HCT116 (cell line): ENCODE measurements around the gene BTN1A1. TPM values are rescaled to one million over a fixed set of nuclear protein-coding genes. Genes with fewer than 3 reads are reported as not detected.
"Not testable (repeated sequence)": the region's sequence is repeated elsewhere in the genome, so short reads cannot be mapped to it uniquely, and the experiment has no call there.

Source experiments
- ATAC-seq: fragments of 200-7000 bp; cut with Tn5 transposase; 2 replicates; pipeline ENCODE4 v1.9.1; 2020; ENCODE audit warnings: mild to moderate bottlenecking, moderate library complexity
- BruUV-seq: library from RNA; stranded (reverse); fragments of 400-500 nt; replicated peaks from 2 replicates; lab custom pipeline; 2021; lab: Mats Ljungman, UMichigan
- CTCF ChIA-PET: fragments of 300-600 bp; sonication (Branson Sonifier 250); formaldehyde crosslinking; loops from one replicate; lab custom pipeline; 2021; ENCODE audit warnings: antibody characterized with exemption; lab: Charles Lee
- POLR2A ChIA-PET: fragments of 300-600, 350-600 bp; sonication (Branson Sonifier 250); formaldehyde crosslinking; loops from one replicate; lab custom pipeline; 2021; ENCODE audit warnings: antibody characterized with exemption; lab: Charles Lee
- RAD21 ChIA-PET, 2 experiments: fragments of 300-600 bp; sonication (Branson Sonifier 250); formaldehyde crosslinking; loops; one replicate each; lab custom pipeline; 2023; ENCODE audit warnings: low total read pairs in 2 of 2; ENCODE audit not compliant: uncharacterized antibody in 2 of 2, unreplicated experiment in 2 of 2, low non-redundant PET in 1 of 2; lab: Charles Lee
- DNase-seq: peaks from one replicate; pipeline ENCODE4 v3.0.0-alpha.2; 2010; ENCODE audit warnings: low read depth, low spot score
- H2AFZ ChIP-seq: fragments of 200-600 bp; shearing (Covaris generic), sonication (generic); 2 replicates; pipeline ENCODE4 v1.6.1; 2017; ENCODE audit warnings: low read depth, mixed run types, mixed read lengths, antibody characterized with exemption, low read length; ENCODE audit not compliant: poor library complexity, severe bottlenecking
- H3K27ac ChIP-seq: 2 replicates; pipeline ENCODE4 v1.5.1; 2012; ENCODE audit warnings: low read depth, low read length
- H3K27me3 ChIP-seq: fragments of 200-600 bp; sonication (generic); 2 replicates; pipeline ENCODE4 v1.6.1; 2016; ENCODE audit warnings: mixed run types, low read length, mixed read lengths; ENCODE audit not compliant: insufficient read depth
- H3K36me3 ChIP-seq, 2 experiments: fragments of 200-500 bp in 1 of 2; fragments of 200-600 bp in 1 of 2; sonication (Bioruptor generic) in 1 of 2; sonication (generic) in 1 of 2; 2 replicates each; pipeline versions ENCODE4 v1.5.1 to v1.6.1; 2014 to 2016; ENCODE audit warnings: low read length in 2 of 2, inconsistent platforms in 1 of 2, mixed read lengths in 1 of 2, mixed run types in 1 of 2; ENCODE audit not compliant: insufficient read depth in 2 of 2, control insufficient read depth in 1 of 2
- H3K4me1 ChIP-seq, 2 experiments: fragments of 200-600 bp in 1 of 2; sonication (generic) in 1 of 2; 2 replicates each; pipeline versions ENCODE4 v1.5.1 to v1.6.1; 2012 to 2017; ENCODE audit warnings: low read length in 2 of 2, inconsistent platforms in 1 of 2, mild to moderate bottlenecking in 1 of 2, mixed read lengths in 1 of 2, mixed run types in 1 of 2, moderate library complexity in 1 of 2; ENCODE audit not compliant: insufficient read depth in 2 of 2, control insufficient read depth in 1 of 2
- H3K4me2 ChIP-seq: fragments of 200-600 bp; sonication (generic); 2 replicates; pipeline ENCODE4 v1.6.1; 2017; ENCODE audit warnings: mixed run types, low read length, mixed read lengths
- H3K4me3 ChIP-seq, 2 experiments: fragments of 200-600 bp in 1 of 2; sonication (generic) in 1 of 2; replicated peaks in 1 of 2; 2 replicates each; pipeline ENCODE4 v1.5.1; 2011 to 2016; ENCODE audit warnings: low read length in 2 of 2, control low read depth in 1 of 2, low read depth in 1 of 2, mild to moderate bottlenecking in 1 of 2, mixed read lengths in 1 of 2, mixed run types in 1 of 2
- H3K79me2 ChIP-seq: fragments of 200-600 bp; sonication (generic); 2 replicates; pipeline ENCODE4 v1.6.1; 2017; ENCODE audit warnings: mild to moderate bottlenecking, mixed run types, low read length, moderate library complexity, mixed read lengths; ENCODE audit not compliant: insufficient read depth
- H3K9ac ChIP-seq: fragments of 200-600 bp; sonication (generic); 2 replicates; pipeline ENCODE4 v1.6.1; 2016; ENCODE audit warnings: low read length, mixed read lengths
- H3K9me2 ChIP-seq: fragments of 200-600 bp; sonication (generic), shearing (Covaris generic); 2 replicates; pipeline ENCODE4 v1.6.1; 2017; ENCODE audit warnings: mixed run types, mild to moderate bottlenecking, moderate library complexity; ENCODE audit not compliant: insufficient read depth
- H3K9me3 ChIP-seq, 2 experiments: fragments of 200-500 bp in 1 of 2; fragments of 200-600 bp in 1 of 2; sonication (Bioruptor generic) in 1 of 2; sonication (generic) in 1 of 2; 2 replicates each; pipeline ENCODE4 v1.6.1; 2014 to 2017; ENCODE audit warnings: low read length in 2 of 2, mixed read lengths in 2 of 2, inconsistent platforms in 1 of 2, low read depth in 1 of 2, mild to moderate bottlenecking in 1 of 2, mixed run types in 1 of 2, moderate library complexity in 1 of 2; ENCODE audit not compliant: control insufficient read depth in 1 of 2, insufficient read depth in 1 of 2
- H4K20me1 ChIP-seq: fragments of 200-600 bp; sonication (generic), shearing (Covaris generic); 2 replicates; pipeline ENCODE4 v1.6.1; 2017; ENCODE audit warnings: mixed run types, mild to moderate bottlenecking, moderate library complexity; ENCODE audit not compliant: insufficient read depth
- CBX3 ChIP-seq: IDR thresholded peaks from 2 replicates; pipeline ENCODE4 v1.6.1; 2012; ENCODE audit warnings: low read depth
- EGR1 ChIP-seq: IDR thresholded peaks from 2 replicates; pipeline ENCODE4 v1.6.1; 2012; ENCODE audit warnings: low read depth
- ELF1 ChIP-seq: IDR thresholded peaks from 2 replicates; pipeline ENCODE4 v1.6.1; 2012; ENCODE audit warnings: low read depth, borderline replicate concordance
- EZH2phosphoT487 ChIP-seq: fragments of 200-600 bp; IDR thresholded peaks from 2 replicates; pipeline ENCODE4 v1.6.1; 2018; ENCODE audit warnings: antibody characterized with exemption, borderline replicate concordance
- RAD21 ChIP-seq: IDR thresholded peaks from 2 replicates; pipeline ENCODE4 v1.6.1; 2012; ENCODE audit warnings: low read depth, mild to moderate bottlenecking
- SP1 ChIP-seq: IDR thresholded peaks from 2 replicates; pipeline ENCODE4 v1.6.1; 2012; ENCODE audit warnings: low read depth
- TCF7L2 ChIP-seq: IDR thresholded peaks from 2 replicates; pipeline ENCODE4 v1.7.0; 2011; ENCODE audit warnings: borderline replicate concordance, inconsistent platforms; ENCODE audit not compliant: insufficient read depth, insufficient read length; ENCODE audit errors: extremely low read depth
- YY1 ChIP-seq: IDR thresholded peaks from 2 replicates; pipeline ENCODE4 v1.6.1; 2011; ENCODE audit warnings: low read length, low read depth, moderate library complexity, mild to moderate bottlenecking; ENCODE audit not compliant: insufficient replicate concordance; ENCODE audit errors: extremely low read depth
- ZFX ChIP-seq: fragments of 450-650 bp; IDR thresholded peaks from 2 replicates; pipeline ENCODE4 v1.6.1; 2017
- ZNF274 ChIP-seq: fragments of 200-500 bp; sonication (Bioruptor generic); IDR thresholded peaks from 2 replicates; pipeline ENCODE4 v1.6.1; 2014; ENCODE audit warnings: mild to moderate bottlenecking, low read depth, low read length, inconsistent platforms
- intact Hi-C: fragments of 100-400 bp; cut with micrococcal nuclease; formaldehyde crosslinking; loops from 2 replicates; pipeline ENCODE4 v1.10.0; 2022
- total RNA-seq: library from RNA; stranded (reverse); gene quantifications from one replicate; pipeline ENCODE4 v1.2.1, GENCODE V29; 2021; ENCODE audit not compliant: unreplicated experiment
- TF ChIP-seq, protein P1 (sequence below): IDR thresholded peaks from 2 replicates; pipeline ENCODE4 v1.6.1; 2012

BTN1A1 gene
- total RNA-seq, 1 experiment from 2014 or later: 0.32 TPM

GRCh38 chr6:26461353-26461752 lies 38.8 kb upstream of the BTN1A1 start:
- H3K9me3 ChIP-seq, H4K20me1 ChIP-seq, POLR2A ChIA-PET, intact Hi-C loops, RAD21 ChIA-PET, H2AFZ ChIP-seq, H3K4me2 ChIP-seq, H3K27ac ChIP-seq, H3K9me2 ChIP-seq, BruUV-seq, DNase-seq, ATAC-seq, H3K4me3 ChIP-seq, H3K27me3 ChIP-seq, CTCF ChIA-PET, H3K9ac ChIP-seq: not testable (repeated sequence)
- Histone ChIP-seq H3K79me2 (peaks cover 36% of the 10 kb centered on the region), H3K36me3 (peaks cover 38 to 46% of the 10 kb centered on the region in 2 experiments), H3K4me1 (peaks cover 0 to 13% of the 10 kb centered on the region in 2 experiments; a peak in 3 of 4 replicates)

DNA sequence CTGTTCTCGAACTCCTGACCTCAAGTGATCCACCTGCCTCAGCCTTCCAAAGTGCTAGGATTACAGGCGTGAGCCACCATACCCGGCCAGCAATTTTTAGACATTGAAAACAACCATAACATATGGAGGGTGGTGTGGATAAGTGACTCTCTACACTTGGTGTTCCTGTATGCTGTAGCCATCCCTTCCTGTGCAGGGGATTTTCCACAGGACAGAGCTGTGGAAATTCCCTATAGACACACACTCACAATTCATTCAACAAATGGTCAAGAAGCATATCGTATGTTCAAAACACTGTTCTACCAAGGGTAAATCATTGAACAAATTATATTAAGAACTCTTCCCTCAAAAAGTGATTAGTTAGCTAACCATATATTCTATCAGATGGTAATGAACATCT lies 36.1 kb upstream of the BTN1A1 start:
- Histone ChIP-seq H3K79me2 (peaks cover 26% of the 10 kb centered on the region), H2AFZ (no peak overlapping the region), H3K4me1 (0 out of 4 replicates have a peak, but pooled peaks cover 0 to 1% of the 10 kb centered on the region in 2 experiments), H3K4me2 (no peak overlapping the region), H4K20me1 (no peaks in the 10 kb centered on the region), H3K9ac (no peak overlapping the region), H3K9me3 (no peaks in the 10 kb centered on the region), H3K36me3 (peaks cover 53 to 54% of the 10 kb centered on the region in 2 experiments), H3K27ac (no peak overlapping the region), H3K27me3 (no peaks in the 10 kb centered on the region), H3K4me3 (no peak overlapping the region), H3K9me2 (no peaks in the 10 kb centered on the region)
- CTCF ChIA-PET: no interaction called here
- BruUV-seq: no TSS peak
- DNase-seq: no peak
- intact Hi-C loops: no loop called here
- TF ChIP-seq ELF1: no peak
- no peak for TF ChIP-seq YY1
- TF ChIP-seq RAD21: no peak
- no peak for TF ChIP-seq SP1
- no peak for TF ChIP-seq ZNF274
- TF ChIP-seq EGR1: no peak
- TF ChIP-seq ZFX: no peak
- TF ChIP-seq CBX3: no peak
- TF ChIP-seq EZH2phosphoT487: no peak
- TF ChIP-seq, protein P1, sequence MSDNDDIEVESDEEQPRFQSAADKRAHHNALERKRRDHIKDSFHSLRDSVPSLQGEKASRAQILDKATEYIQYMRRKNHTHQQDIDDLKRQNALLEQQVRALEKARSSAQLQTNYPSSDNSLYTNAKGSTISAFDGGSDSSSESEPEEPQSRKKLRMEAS: no peak
- TF ChIP-seq TCF7L2: no peak
- no peak for ATAC-seq
- POLR2A ChIA-PET: no interaction called here
- RAD21 ChIA-PET: no interaction called here
